Liver (tissue), 9 donors: ENCODE data around the gene HRH1. TPM values are rescaled to one million over a fixed set of nuclear protein-coding genes. Genes with fewer than 3 reads are reported as not detected.

ENCODE experiments used
- DNase-seq: peaks from one replicate; pipeline ENCODE4 v3.0.0-alpha.2; 2017; ENCODE audit warnings: low spot score
- H3K27ac ChIP-seq, 2 donors: one replicate each; pipeline ENCODE4 v1.7.0; 2013; ENCODE audit warnings: inconsistent platforms in 2 of 2, low read length in 2 of 2, control low read depth in 1 of 2, low read depth in 1 of 2, mild to moderate bottlenecking in 1 of 2
- H3K27me3 ChIP-seq, 4 donors: one replicate each; pipeline versions ENCODE4 v1.6.1 to v1.7.0; 2013; ENCODE audit warnings: low read length in 3 of 4, inconsistent platforms in 1 of 4, mild to moderate bottlenecking in 1 of 4, moderate library complexity in 1 of 4; ENCODE audit not compliant: control insufficient read depth in 4 of 4, insufficient read depth in 4 of 4
- H3K36me3 ChIP-seq, 4 donors: one replicate each; pipeline versions ENCODE4 v1.6.1 to v1.7.0; 2013; ENCODE audit warnings: low read length in 3 of 4, mild to moderate bottlenecking in 3 of 4, low read depth in 1 of 4, moderate library complexity in 1 of 4; ENCODE audit not compliant: control insufficient read depth in 4 of 4, insufficient read depth in 3 of 4
- H3K4me1 ChIP-seq, 4 donors: one replicate each; pipeline versions ENCODE4 v1.6.1 to v1.7.0; 2013; ENCODE audit warnings: low read length in 3 of 4, mild to moderate bottlenecking in 3 of 4, moderate library complexity in 1 of 4; ENCODE audit not compliant: control insufficient read depth in 4 of 4, insufficient read depth in 4 of 4
- H3K4me3 ChIP-seq, 3 donors: one replicate each; pipeline versions ENCODE4 v1.6.1 to v1.7.0; 2013; ENCODE audit warnings: low read length in 3 of 3, control low read depth in 1 of 3, low read depth in 1 of 3, mild to moderate bottlenecking in 1 of 3
- H3K9ac ChIP-seq, 2 donors: one replicate each; pipeline ENCODE4 v1.7.0; 2013; ENCODE audit warnings: low read length in 2 of 2, mild to moderate bottlenecking in 2 of 2, moderate library complexity in 2 of 2, control low read depth in 1 of 2, low read depth in 1 of 2
- H3K9me3 ChIP-seq, 4 donors: one replicate each; pipeline versions ENCODE4 v1.6.1 to v1.7.0; 2013; ENCODE audit warnings: low read length in 3 of 4; ENCODE audit not compliant: control insufficient read depth in 4 of 4
- ATF3 ChIP-seq: IDR thresholded peaks from 2 replicates; pipeline ENCODE4 v1.6.1; 2016; ENCODE audit warnings: antibody characterized with exemption
- CTCF ChIP-seq: fragments of 150-350 bp; IDR thresholded peaks from 2 replicates; pipeline ENCODE4 v1.5.1; 2017; ENCODE audit warnings: improper control_type of control experiment, low read depth, low read length; ENCODE audit not compliant: missing input control
- EGR1 ChIP-seq, 2 donors: IDR thresholded peaks; 2 replicates each; pipeline ENCODE4 v1.6.1; 2016 to 2018; ENCODE audit warnings: antibody characterized with exemption in 2 of 2, low read depth in 2 of 2
- FOXA2 ChIP-seq: IDR thresholded peaks from 2 replicates; pipeline ENCODE4 v1.6.1; 2016; ENCODE audit warnings: antibody characterized with exemption
- GABPA ChIP-seq, 2 donors: IDR thresholded peaks in 1 of 2; conservative IDR thresholded peaks in 1 of 2; 2 replicates each; pipeline ENCODE4 v1.6.1; 2016; ENCODE audit warnings: antibody characterized with exemption in 2 of 2, mild to moderate bottlenecking in 1 of 2, moderate library complexity in 1 of 2
- HNF4A ChIP-seq, 2 donors: conservative IDR thresholded peaks; 2 replicates each; pipeline ENCODE4 v1.6.1; 2016; ENCODE audit warnings: antibody characterized with exemption in 2 of 2, mild to moderate bottlenecking in 2 of 2
- HNF4G ChIP-seq: IDR thresholded peaks from 2 replicates; pipeline ENCODE4 v1.6.1; 2016; ENCODE audit warnings: antibody characterized with exemption
- JUND ChIP-seq, 2 donors: IDR thresholded peaks; 2 replicates each; pipeline ENCODE4 v1.6.1; 2016; ENCODE audit warnings: antibody characterized with exemption in 2 of 2
- RAD21 ChIP-seq, 2 donors: IDR thresholded peaks; 2 replicates each; pipeline ENCODE4 v1.6.1; 2016; ENCODE audit warnings: antibody characterized with exemption in 2 of 2, mild to moderate bottlenecking in 2 of 2
- REST ChIP-seq: IDR thresholded peaks from 2 replicates; pipeline ENCODE4 v1.6.1; 2016; ENCODE audit warnings: antibody characterized with exemption, mild to moderate bottlenecking
- RXRA ChIP-seq, 2 donors: IDR thresholded peaks; 2 replicates each; pipeline ENCODE4 v1.6.1; 2017 to 2018; ENCODE audit warnings: antibody characterized with exemption in 2 of 2, mild to moderate bottlenecking in 1 of 2
- SP1 ChIP-seq: IDR thresholded peaks from 2 replicates; pipeline ENCODE4 v1.6.1; 2018; ENCODE audit warnings: antibody characterized with exemption, mild to moderate bottlenecking
- TAF1 ChIP-seq: conservative IDR thresholded peaks from 2 replicates; pipeline ENCODE4 v1.6.1; 2016; ENCODE audit warnings: antibody characterized with exemption, mild to moderate bottlenecking
- YY1 ChIP-seq: IDR thresholded peaks from 2 replicates; pipeline ENCODE4 v1.6.1; 2016; ENCODE audit warnings: antibody characterized with exemption, mild to moderate bottlenecking
- ZBTB33 ChIP-seq: IDR thresholded peaks from 2 replicates; pipeline ENCODE4 v1.6.1; 2016; ENCODE audit warnings: antibody characterized with exemption
- WGBS: extraction: QIAGEN DNeasy Blood & Tissue Kit; methylation state at CpG from one replicate; pipeline ENCODE4 v1.1.7; 2013; 5-methylcytosine and 5-hydroxymethylcytosine counted together
- polyA plus RNA-seq, 2 donors: library from polyadenylated mRNA; stranded (reverse) in 1 of 2; unstranded in 1 of 2; fragments of 200-250 nt in 1 of 2; fragments of >200 nt in 1 of 2; fragmentation: Nextera tagmentation in 1 of 2; extraction: Ambion mirVana in 1 of 2; gene quantifications; one replicate each; pipeline versions ENCODE4 v1.2.1 to v1.2.3, GENCODE V29; 2013 to 2015
- total RNA-seq, 2 donors: library from RNA; depleted of rRNA; stranded (reverse); fragments of >200 nt; gene quantifications; one replicate each; pipeline ENCODE4 v1.2.3, GENCODE V29; 2014
- donor health status: healthy.
- donor health status: healthy.
- donor health status: healthy.
- donor health status: healthy.
- donor health status: healthy.

HRH1 gene
- total and polyA plus RNA-seq, 4 donors, result 0.07 to 1.3 (median 0.31) TPM

- no peak for TF ChIP-seq RAD21 (IDR thresholded peaks at IDR 0.05)
- TF ChIP-seq TAF1, result no peak
- TF ChIP-seq CTCF, result no peak
- WGBS, result 98% methylated on average over 4 of the region's 4 CpGs
- Histone ChIP-seq H3K4me3 (no peak overlapping the region), H3K9ac (no peak overlapping the region), H3K27ac (no peak overlapping the region), H3K9me3 (no peaks in the 10 kb centered on the region), H3K27me3 (no peaks in the 10 kb centered on the region), H3K4me1 (no peaks in the 10 kb centered on the region), H3K36me3 (peaks cover 0 to 16% (median 6%) of the 10 kb centered on the region in 4 donors)
- no peak for DNase-seq
Observed at GRCh38 chr3:11297126-11297525, 142.8 kb downstream of the HRH1 start.

GRCh38 chr3:11300970-11301369, 146.7 kb downstream of the HRH1 start:
- no peak overlapping the region for H3K9ac ChIP-seq
- no peaks in the 10 kb centered on the region for H3K9me3 ChIP-seq
- 91% methylated on average over 3 of the region's 3 CpGs for WGBS
- H3K36me3 ChIP-seq, result peaks cover 0 to 23% (median 8%) of the 10 kb centered on the region in 4 donors
- H3K4me1 ChIP-seq, result no peaks in the 10 kb centered on the region
- no peak for DNase-seq
- H3K27ac ChIP-seq, result no peak overlapping the region
- no peak overlapping the region for H3K4me3 ChIP-seq
- TF ChIP-seq REST (no peak), EGR1 (IDR thresholded peaks at IDR 0.05; ENCODE audit: low read depth in 2 of 2) (no peak), RXRA (IDR thresholded peaks at IDR 0.05) (no peak), HNF4G (no peak), YY1 (no peak), FOXA2 (no peak), ZBTB33 (no peak), ATF3 (no peak), SP1 (no peak), CTCF (no peak), RAD21 (IDR thresholded peaks at IDR 0.05) (no peak), TAF1 (no peak), JUND (IDR thresholded peaks at IDR 0.05) (no peak), HNF4A (conservative IDR thresholded peaks at IDR 0.05) (no peak), GABPA (IDR thresholded peaks at IDR 0.05 in 1 of 2, conservative IDR thresholded peaks at IDR 0.05 in 1 of 2) (no peak)
- H3K27me3 ChIP-seq, result no peaks in the 10 kb centered on the region
